ENCODE results near the gene CXCL14. TPM values are rescaled to one million over a fixed set of nuclear protein-coding genes. Genes with fewer than 3 reads are reported as not detected.

CXCL14 gene
- total RNA-seq, 1 experiment from 2014 or later = not detected

- in situ Hi-C loops (cut with HindIII; ENCODE audit: low pct_unique_long_range_greater_than_20kb, low sequenced_read_pairs) (no loop called here), intact Hi-C loops (cut with micrococcal nuclease; ENCODE audit: unreplicated experiment) (loop anchor here (2.0 kb wide), 1 partner anchor 266 kb away; no protein-coding TSS in a partner anchor)
- Histone ChIP-seq H3K27me3 (ENCODE audit: control insufficient read depth, insufficient read depth, low read length) (peaks cover 4% of the 10 kb centered on the region; the same call in 1 of the 2 replicates), H3K36me3 (ENCODE audit: control insufficient read depth, insufficient read depth, low read length) (no peaks in the 10 kb centered on the region), H3K4me3 (ENCODE audit: low read depth in 2 of 2, low read length in 2 of 2) (no peak overlapping the region), H3K27ac (ENCODE audit: low read length) (no peak overlapping the region), H3K9me3 (ENCODE audit: control insufficient read depth, insufficient read depth, low read depth, low read length) (no peaks in the 10 kb centered on the region), H3K4me1 (ENCODE audit: control insufficient read depth, insufficient read depth, low read length) (no peaks in the 10 kb centered on the region)
- no TSS peak for BruUV-seq (replicated peaks)
- ChIA-PET POLR2A (no interaction called here), CTCF (interaction anchor here (0.6 to 2.1 kb wide), 6 partner anchors 12 to 309 kb away, joined by 3 to 23 read pairs (median 5); no protein-coding TSS in a partner anchor)
- ATAC-seq (no peak), DNase-seq (ENCODE audit: low read depth, low spot score) (no peak)
- TF ChIP-seq SIN3A (IDR thresholded peaks at IDR 0.05; ENCODE audit: borderline replicate concordance, insufficient read depth, low read depth, low read length) = no peak
- TF ChIP-seq TCF7L2 (IDR thresholded peaks at IDR 0.05; ENCODE audit: low read depth, low read length) = no peak
- no peak for TF ChIP-seq REST (IDR thresholded peaks at IDR 0.05; ENCODE audit: insufficient read depth in 1 of 2, low read depth in 2 of 2, low read length in 1 of 2)
- no peak for TF ChIP-seq POLR2AphosphoS5 (IDR thresholded peaks at IDR 0.05; ENCODE audit: low read depth, low read length)
- TF ChIP-seq, protein P1, sequence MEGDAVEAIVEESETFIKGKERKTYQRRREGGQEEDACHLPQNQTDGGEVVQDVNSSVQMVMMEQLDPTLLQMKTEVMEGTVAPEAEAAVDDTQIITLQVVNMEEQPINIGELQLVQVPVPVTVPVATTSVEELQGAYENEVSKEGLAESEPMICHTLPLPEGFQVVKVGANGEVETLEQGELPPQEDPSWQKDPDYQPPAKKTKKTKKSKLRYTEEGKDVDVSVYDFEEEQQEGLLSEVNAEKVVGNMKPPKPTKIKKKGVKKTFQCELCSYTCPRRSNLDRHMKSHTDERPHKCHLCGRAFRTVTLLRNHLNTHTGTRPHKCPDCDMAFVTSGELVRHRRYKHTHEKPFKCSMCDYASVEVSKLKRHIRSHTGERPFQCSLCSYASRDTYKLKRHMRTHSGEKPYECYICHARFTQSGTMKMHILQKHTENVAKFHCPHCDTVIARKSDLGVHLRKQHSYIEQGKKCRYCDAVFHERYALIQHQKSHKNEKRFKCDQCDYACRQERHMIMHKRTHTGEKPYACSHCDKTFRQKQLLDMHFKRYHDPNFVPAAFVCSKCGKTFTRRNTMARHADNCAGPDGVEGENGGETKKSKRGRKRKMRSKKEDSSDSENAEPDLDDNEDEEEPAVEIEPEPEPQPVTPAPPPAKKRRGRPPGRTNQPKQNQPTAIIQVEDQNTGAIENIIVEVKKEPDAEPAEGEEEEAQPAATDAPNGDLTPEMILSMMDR (IDR thresholded peaks at IDR 0.05) = no peak
These were observed 13.5 kb downstream of the CXCL14 start for GRCh38 chr5:135565266-135565665.

DNA sequence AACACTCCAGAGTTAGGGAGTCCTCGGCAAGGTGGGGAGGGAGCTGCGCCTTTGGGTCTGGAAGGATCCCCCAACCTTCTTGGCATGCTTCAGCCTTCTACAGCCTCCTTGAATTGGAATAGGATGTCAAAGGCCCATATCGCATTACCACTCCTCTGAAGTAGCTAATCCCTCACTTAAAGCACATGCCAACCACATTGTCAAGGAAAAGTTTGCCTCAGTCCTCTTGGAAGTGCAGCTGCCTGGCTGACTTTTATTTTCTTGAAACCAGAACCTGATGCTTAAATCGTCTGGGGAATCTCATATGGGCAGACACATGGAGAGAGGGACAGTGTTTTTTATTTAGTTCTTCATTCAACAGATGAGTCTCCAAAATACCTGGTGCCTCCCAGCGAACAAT is 14.5 kb downstream of the CXCL14 start:
- CTCF ChIA-PET = interaction anchor here (1.2 kb wide), 1 partner anchor 102 kb away, joined by 3 read pairs; no protein-coding TSS in a partner anchor
- ATAC-seq (no peak), DNase-seq (ENCODE audit: low read depth, low spot score) (no peak)
- Histone ChIP-seq H3K27ac (ENCODE audit: low read length) (no peak overlapping the region), H3K36me3 (ENCODE audit: control insufficient read depth, insufficient read depth, low read length) (no peaks in the 10 kb centered on the region), H3K4me3 (ENCODE audit: low read depth in 2 of 2, low read length in 2 of 2) (no peak overlapping the region), H3K27me3 (ENCODE audit: control insufficient read depth, insufficient read depth, low read length) (peaks cover 4% of the 10 kb centered on the region; the same call in 1 of the 2 replicates), H3K9me3 (ENCODE audit: control insufficient read depth, insufficient read depth, low read depth, low read length) (no peaks in the 10 kb centered on the region), H3K4me1 (ENCODE audit: control insufficient read depth, insufficient read depth, low read length) (no peaks in the 10 kb centered on the region)
- POLR2A ChIA-PET = no interaction called here
- TF ChIP-seq, protein P1 (IDR thresholded peaks at IDR 0.05) = no peak
- TF ChIP-seq POLR2AphosphoS5 (IDR thresholded peaks at IDR 0.05; ENCODE audit: low read depth, low read length) = no peak
- TF ChIP-seq REST (IDR thresholded peaks at IDR 0.05; ENCODE audit: insufficient read depth in 1 of 2, low read depth in 2 of 2, low read length in 1 of 2) = no peak
- no peak for TF ChIP-seq TCF7L2 (IDR thresholded peaks at IDR 0.05; ENCODE audit: low read depth, low read length)
- TF ChIP-seq SIN3A (IDR thresholded peaks at IDR 0.05; ENCODE audit: borderline replicate concordance, insufficient read depth, low read depth, low read length) = no peak
- in situ Hi-C loops (cut with HindIII; ENCODE audit: low pct_unique_long_range_greater_than_20kb, low sequenced_read_pairs) (no loop called here), intact Hi-C loops (cut with micrococcal nuclease; ENCODE audit: unreplicated experiment) (loop anchor here (2.0 to 5.0 kb wide), 2 partner anchors 163 to 266 kb away; no protein-coding TSS in a partner anchor)
- no TSS peak for BruUV-seq (replicated peaks)

Data from Panc1 (cell line).